ENCODE data around the gene CASK.

The CASK gene

GRCh38 chrX:41718481-41719235 lies 204.7 kb downstream of the CASK start:
- Histone ChIP-seq H3K9ac (ENCODE audit: low read length in 2 of 2) (no peak overlapping the region), H3K27me3 (ENCODE audit: control insufficient read depth in 1 of 2, insufficient read depth in 2 of 2, low read length in 2 of 2) (peaks cover 0 to 2% of the 10 kb centered on the region in 2 donors)

DNA sequence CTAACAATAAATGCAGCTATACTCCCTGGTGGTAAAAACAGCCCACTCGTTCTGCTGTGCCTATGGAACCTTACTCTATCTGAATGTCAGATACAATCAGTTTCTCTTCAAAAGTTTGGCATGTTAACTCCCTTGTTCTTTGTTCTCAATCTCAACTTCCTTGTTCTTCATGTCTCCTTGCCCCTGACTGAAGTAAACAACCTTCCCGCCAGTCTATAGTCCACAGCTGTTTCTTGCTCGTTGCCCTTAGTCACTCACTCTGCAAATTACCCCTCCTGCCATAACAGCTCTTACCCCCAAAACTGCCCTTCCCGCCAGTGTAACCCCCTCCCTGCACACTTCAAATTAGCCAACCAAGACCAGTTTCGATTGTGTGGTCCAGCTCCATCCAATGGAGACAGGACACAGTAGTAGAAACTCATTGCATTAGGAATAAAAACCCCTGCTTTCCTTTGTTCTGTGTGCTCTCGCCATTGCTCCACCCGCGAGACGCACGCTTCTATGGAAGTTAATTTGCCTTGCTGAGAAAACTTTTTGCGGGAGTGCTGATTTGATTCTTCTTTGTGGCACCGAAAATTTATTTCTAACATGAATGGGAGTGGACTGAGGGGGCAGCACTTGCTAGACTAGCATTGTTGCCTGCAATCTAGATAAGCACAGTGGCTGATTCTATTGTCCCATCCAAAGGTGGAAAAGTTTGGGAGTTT lies 206.4 kb downstream of the CASK start:
- H3K4me1 ChIP-seq (ENCODE audit: control insufficient read depth, insufficient read depth, low read length): no peaks in the 10 kb centered on the region
- no peak overlapping the region for H3K4me3 ChIP-seq (ENCODE audit: low read length in 2 of 2)
- H3K9me3 ChIP-seq (ENCODE audit: control insufficient read depth in 2 of 2, low read length in 2 of 2): peaks cover 0 to 14% of the 10 kb centered on the region in 2 donors
- peaks cover 0 to 2% of the 10 kb centered on the region in 2 donors for H3K27me3 ChIP-seq (ENCODE audit: control insufficient read depth in 1 of 2, insufficient read depth in 2 of 2, low read length in 2 of 2)
- no peak overlapping the region for H3K9ac ChIP-seq (ENCODE audit: low read length in 2 of 2)
- H3K36me3 ChIP-seq (ENCODE audit: control insufficient read depth in 2 of 2, insufficient read depth in 2 of 2, low read length in 2 of 2): no peaks in the 10 kb centered on the region
- H3K27ac ChIP-seq (ENCODE audit: low read length): no peak overlapping the region

More at GRCh38 chrX:41718481-41719235, 204.7 kb downstream of the CASK start:
- no peaks in the 10 kb centered on the region for H3K4me1 ChIP-seq (ENCODE audit: control insufficient read depth, insufficient read depth, low read length)
- H3K9me3 ChIP-seq (ENCODE audit: control insufficient read depth in 2 of 2, low read length in 2 of 2): peaks cover 0 to 14% of the 10 kb centered on the region in 2 donors
- H3K4me3 ChIP-seq (ENCODE audit: low read length in 2 of 2): no peak overlapping the region
- no peak overlapping the region for H3K27ac ChIP-seq (ENCODE audit: low read length)
- no peaks in the 10 kb centered on the region for H3K36me3 ChIP-seq (ENCODE audit: control insufficient read depth in 2 of 2, insufficient read depth in 2 of 2, low read length in 2 of 2)

DNA sequence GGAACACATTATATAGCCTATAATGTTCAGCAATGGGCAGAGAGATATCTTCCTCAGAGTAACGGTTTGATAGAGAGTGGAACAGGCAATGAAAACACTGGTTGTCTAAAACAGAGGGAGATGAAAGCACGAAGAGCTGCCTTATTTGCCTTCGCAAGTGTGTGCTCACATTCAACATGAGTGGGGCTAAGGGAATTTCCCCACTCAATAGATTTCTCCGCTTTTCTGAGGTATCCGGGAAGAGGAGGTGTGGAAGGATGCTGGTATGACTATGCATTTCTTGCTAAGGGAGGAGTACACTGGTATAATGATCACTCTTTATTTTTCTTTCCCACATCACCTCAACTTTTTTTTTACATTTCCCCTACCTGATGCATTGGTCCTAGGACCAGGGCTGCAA lies 207.1 kb downstream of the CASK start:
- H3K27ac ChIP-seq (ENCODE audit: low read length): no peak overlapping the region
- H3K4me3 ChIP-seq (ENCODE audit: low read length in 2 of 2): no peak overlapping the region
- H3K9ac ChIP-seq (ENCODE audit: low read length in 2 of 2): no peak overlapping the region
- peaks cover 0 to 14% of the 10 kb centered on the region in 2 donors for H3K9me3 ChIP-seq (ENCODE audit: control insufficient read depth in 2 of 2, low read length in 2 of 2)
- H3K4me1 ChIP-seq (ENCODE audit: control insufficient read depth, insufficient read depth, low read length): no peaks in the 10 kb centered on the region
- no peaks in the 10 kb centered on the region for H3K36me3 ChIP-seq (ENCODE audit: control insufficient read depth in 2 of 2, insufficient read depth in 2 of 2, low read length in 2 of 2)
- peaks cover 0 to 5% of the 10 kb centered on the region in 2 donors for H3K27me3 ChIP-seq (ENCODE audit: control insufficient read depth in 1 of 2, insufficient read depth in 2 of 2, low read length in 2 of 2)

DNA sequence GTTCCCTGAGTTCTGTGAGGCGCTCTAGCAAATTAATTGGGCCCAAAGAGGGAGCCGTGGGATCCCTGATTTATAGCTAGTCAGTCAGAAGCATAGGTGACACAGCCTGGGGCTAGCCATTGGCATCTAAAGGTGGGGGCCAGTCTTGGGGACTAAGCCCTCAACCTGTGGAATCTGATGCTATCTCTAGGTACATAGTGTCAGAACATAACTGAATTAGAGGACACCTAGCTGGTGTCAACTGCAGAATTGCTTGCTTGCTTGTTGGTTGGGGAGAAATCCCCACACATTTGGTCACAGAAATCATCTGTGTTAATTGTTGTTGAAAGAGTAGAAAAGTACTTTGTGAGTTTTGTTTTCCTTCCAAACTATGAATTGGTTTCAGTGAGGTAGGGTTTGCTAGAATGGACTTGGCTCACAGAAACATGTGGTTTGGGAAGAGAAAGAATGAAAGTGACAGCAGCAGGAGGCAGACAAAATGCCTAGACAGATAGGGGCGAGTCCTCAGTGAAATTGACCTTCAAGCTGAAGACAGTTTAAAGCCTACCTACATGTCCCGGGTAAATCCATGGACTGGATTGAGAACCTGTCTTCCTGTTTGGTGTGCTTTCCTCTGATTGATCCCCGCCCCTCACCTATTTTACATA lies 212.2 kb downstream of the CASK start:
- Histone ChIP-seq H3K9ac (ENCODE audit: low read length in 2 of 2) (no peak overlapping the region), H3K9me3 (ENCODE audit: control insufficient read depth in 2 of 2, low read length in 2 of 2) (peaks cover 0 to 2% of the 10 kb centered on the region in 2 donors), H3K4me1 (ENCODE audit: control insufficient read depth, insufficient read depth, low read length) (no peaks in the 10 kb centered on the region)

DNA sequence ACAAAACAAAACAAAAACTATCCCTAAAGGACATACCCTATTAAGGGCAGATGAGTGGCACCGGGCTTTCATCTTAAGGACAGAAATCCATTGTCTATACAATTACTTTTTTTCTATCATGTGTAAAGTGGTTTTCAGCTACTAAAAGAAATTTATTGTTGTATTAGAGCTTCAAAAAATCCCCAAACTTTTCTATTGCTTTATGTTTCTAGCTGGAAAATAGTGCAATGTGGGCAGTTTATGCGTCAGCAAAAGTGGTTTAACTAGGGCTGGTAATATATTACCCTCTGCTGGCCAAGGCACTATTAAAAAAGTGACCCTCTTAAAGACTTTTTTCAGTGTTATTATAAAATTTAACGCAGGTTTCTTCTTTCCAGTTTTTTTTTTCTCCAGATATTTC lies 214.9 kb downstream of the CASK start:
- no peak overlapping the region for H3K9ac ChIP-seq (ENCODE audit: low read length in 2 of 2)
- H3K27me3 ChIP-seq (ENCODE audit: control insufficient read depth in 1 of 2, insufficient read depth in 2 of 2, low read length in 2 of 2): peaks cover 0 to 5% of the 10 kb centered on the region in 2 donors
- H3K36me3 ChIP-seq (ENCODE audit: control insufficient read depth in 2 of 2, insufficient read depth in 2 of 2, low read length in 2 of 2): no peaks in the 10 kb centered on the region
- no peaks in the 10 kb centered on the region for H3K9me3 ChIP-seq (ENCODE audit: control insufficient read depth in 2 of 2, low read length in 2 of 2)
- no peak overlapping the region for H3K4me3 ChIP-seq (ENCODE audit: low read length in 2 of 2)
- H3K4me1 ChIP-seq (ENCODE audit: control insufficient read depth, insufficient read depth, low read length): no peaks in the 10 kb centered on the region
- no peak overlapping the region for H3K27ac ChIP-seq (ENCODE audit: low read length)

More for the DNA sequence above, 212.2 kb downstream of the CASK start:
- H3K36me3 ChIP-seq (ENCODE audit: control insufficient read depth in 2 of 2, insufficient read depth in 2 of 2, low read length in 2 of 2): no peaks in the 10 kb centered on the region
- no peak overlapping the region for H3K27ac ChIP-seq (ENCODE audit: low read length)
- no peak overlapping the region for H3K4me3 ChIP-seq (ENCODE audit: low read length in 2 of 2)
- peaks cover 0 to 5% of the 10 kb centered on the region in 2 donors for H3K27me3 ChIP-seq (ENCODE audit: control insufficient read depth in 1 of 2, insufficient read depth in 2 of 2, low read length in 2 of 2)

DNA sequence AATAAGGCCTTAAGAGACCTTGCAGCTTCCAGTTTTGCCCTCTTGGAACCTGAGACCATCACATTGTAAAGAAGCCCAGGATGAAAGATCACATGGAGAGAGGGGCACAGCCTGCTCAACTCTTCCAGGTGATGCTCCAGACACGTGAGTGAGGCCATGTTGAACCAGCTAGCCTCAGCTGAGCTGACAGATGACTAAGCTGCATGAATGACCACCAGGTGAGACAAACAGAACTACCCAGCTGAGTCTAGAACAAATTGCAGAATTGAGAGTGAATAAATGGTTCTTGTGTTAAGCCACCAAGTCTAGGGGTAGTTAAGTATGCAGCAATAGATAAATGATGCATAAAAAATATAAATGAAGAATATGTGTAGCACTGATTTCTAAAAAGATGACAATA lies 216.1 kb downstream of the CASK start:
- H3K36me3 ChIP-seq (ENCODE audit: control insufficient read depth in 2 of 2, insufficient read depth in 2 of 2, low read length in 2 of 2): no peaks in the 10 kb centered on the region
- H3K9me3 ChIP-seq (ENCODE audit: control insufficient read depth in 2 of 2, low read length in 2 of 2): no peaks in the 10 kb centered on the region
- no peak overlapping the region for H3K9ac ChIP-seq (ENCODE audit: low read length in 2 of 2)
- H3K4me1 ChIP-seq (ENCODE audit: control insufficient read depth, insufficient read depth, low read length): no peaks in the 10 kb centered on the region
- H3K27me3 ChIP-seq (ENCODE audit: control insufficient read depth in 1 of 2, insufficient read depth in 2 of 2, low read length in 2 of 2): peaks cover 0 to 5% of the 10 kb centered on the region in 2 donors
- no peak overlapping the region for H3K4me3 ChIP-seq (ENCODE audit: low read length in 2 of 2)
- no peak overlapping the region for H3K27ac ChIP-seq (ENCODE audit: low read length)

GRCh38 chrX:41705680-41706374 lies 217.5 kb downstream of the CASK start:
- Histone ChIP-seq H3K4me3 (ENCODE audit: low read length in 2 of 2) (no peak overlapping the region), H3K9me3 (ENCODE audit: control insufficient read depth in 2 of 2, low read length in 2 of 2) (no peaks in the 10 kb centered on the region), H3K27me3 (ENCODE audit: control insufficient read depth in 1 of 2, insufficient read depth in 2 of 2, low read length in 2 of 2) (no peaks in the 10 kb centered on the region), H3K36me3 (ENCODE audit: control insufficient read depth in 2 of 2, insufficient read depth in 2 of 2, low read length in 2 of 2) (no peaks in the 10 kb centered on the region), H3K4me1 (ENCODE audit: control insufficient read depth, insufficient read depth, low read length) (no peaks in the 10 kb centered on the region), H3K9ac (ENCODE audit: low read length in 2 of 2) (no peak overlapping the region), H3K27ac (ENCODE audit: low read length) (no peak overlapping the region)

GRCh38 chrX:41705042-41705441 lies 218.3 kb downstream of the CASK start:
- no peaks in the 10 kb centered on the region for H3K9me3 ChIP-seq (ENCODE audit: control insufficient read depth in 2 of 2, low read length in 2 of 2)
- no peaks in the 10 kb centered on the region for H3K36me3 ChIP-seq (ENCODE audit: control insufficient read depth in 2 of 2, insufficient read depth in 2 of 2, low read length in 2 of 2)
- no peak overlapping the region for H3K4me3 ChIP-seq (ENCODE audit: low read length in 2 of 2)
- H3K4me1 ChIP-seq (ENCODE audit: control insufficient read depth, insufficient read depth, low read length): no peaks in the 10 kb centered on the region
- no peak overlapping the region for H3K27ac ChIP-seq (ENCODE audit: low read length)
- H3K27me3 ChIP-seq (ENCODE audit: control insufficient read depth in 1 of 2, insufficient read depth in 2 of 2, low read length in 2 of 2): no peaks in the 10 kb centered on the region
- H3K9ac ChIP-seq (ENCODE audit: low read length in 2 of 2): no peak overlapping the region

DNA sequence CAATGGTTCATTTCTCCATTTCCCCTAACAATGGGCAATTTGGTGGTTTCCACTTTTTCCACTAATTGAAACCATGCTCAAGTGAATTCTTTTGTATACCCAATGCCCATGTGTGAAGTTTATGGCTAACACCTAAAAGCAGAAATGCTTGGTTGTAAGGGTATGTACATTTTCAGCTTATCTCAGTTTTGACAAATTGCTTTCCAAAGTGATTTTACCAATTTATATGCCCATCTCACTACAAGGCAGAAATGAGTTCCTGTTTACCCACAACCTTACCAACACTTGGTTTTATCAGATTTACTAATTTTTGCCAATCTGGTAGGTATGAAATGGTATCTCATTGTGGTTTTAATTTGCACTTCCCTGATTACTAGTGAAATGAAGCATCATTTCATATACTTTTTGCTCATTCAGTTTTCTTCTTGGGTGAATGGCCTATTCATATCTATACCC lies 219.8 kb downstream of the CASK start:
- H3K4me1 ChIP-seq (ENCODE audit: control insufficient read depth, insufficient read depth, low read length): no peaks in the 10 kb centered on the region
- no peaks in the 10 kb centered on the region for H3K27me3 ChIP-seq (ENCODE audit: control insufficient read depth in 1 of 2, insufficient read depth in 2 of 2, low read length in 2 of 2)
- no peak overlapping the region for H3K4me3 ChIP-seq (ENCODE audit: low read length in 2 of 2)
- H3K9ac ChIP-seq (ENCODE audit: low read length in 2 of 2): no peak overlapping the region
- no peaks in the 10 kb centered on the region for H3K36me3 ChIP-seq (ENCODE audit: control insufficient read depth in 2 of 2, insufficient read depth in 2 of 2, low read length in 2 of 2)
- no peak overlapping the region for H3K27ac ChIP-seq (ENCODE audit: low read length)
- H3K9me3 ChIP-seq (ENCODE audit: control insufficient read depth in 2 of 2, low read length in 2 of 2): no peaks in the 10 kb centered on the region

- Histone ChIP-seq H3K27ac (ENCODE audit: low read length) (no peak overlapping the region), H3K36me3 (ENCODE audit: control insufficient read depth in 2 of 2, insufficient read depth in 2 of 2, low read length in 2 of 2) (no peaks in the 10 kb centered on the region), H3K27me3 (ENCODE audit: control insufficient read depth in 1 of 2, insufficient read depth in 2 of 2, low read length in 2 of 2) (no peaks in the 10 kb centered on the region), H3K9me3 (ENCODE audit: control insufficient read depth in 2 of 2, low read length in 2 of 2) (no peaks in the 10 kb centered on the region), H3K9ac (ENCODE audit: low read length in 2 of 2) (no peak overlapping the region), H3K4me3 (ENCODE audit: low read length in 2 of 2) (no peak overlapping the region), H3K4me1 (ENCODE audit: control insufficient read depth, insufficient read depth, low read length) (no peaks in the 10 kb centered on the region)
Observed at GRCh38 chrX:41695426-41695825, 227.9 kb downstream of the CASK start.
